Panc1 (cell line): ENCODE results near the gene DCAF10. TPM values are rescaled to one million over a fixed set of nuclear protein-coding genes. Genes with fewer than 3 reads are reported as not detected.

ENCODE experiments used
- ATAC-seq: fragments of 200-7000 bp; cut with Tn5 transposase; 2 replicates; pipeline ENCODE4 v1.9.1; 2020; ENCODE audit warnings: mild to moderate bottlenecking, moderate library complexity
- BruUV-seq: library from RNA; stranded (reverse); fragments of 400-500 nt; replicated peaks from 2 replicates; lab custom pipeline; 2021; lab: Mats Ljungman, UMichigan
- CTCF ChIA-PET: fragments of 300-600 bp; sonication (Branson Sonifier 250); formaldehyde crosslinking; loops from one replicate; lab custom pipeline; 2022; ENCODE audit warnings: antibody characterized with exemption; lab: Charles Lee
- POLR2A ChIA-PET: fragments of 300-600 bp; sonication (Branson Sonifier 250); formaldehyde crosslinking; loops from one replicate; lab custom pipeline; 2022; ENCODE audit warnings: antibody characterized with exemption; lab: Charles Lee
- DNase-seq: peaks from one replicate; pipeline ENCODE4 v3.0.0-alpha.2; 2010; ENCODE audit warnings: low read depth, low spot score
- H3K27ac ChIP-seq: 2 replicates; pipeline ENCODE4 v1.5.1; 2011; ENCODE audit warnings: mild to moderate bottlenecking, low read length, inconsistent platforms
- H3K27me3 ChIP-seq: fragments of 200-500 bp; sonication (Bioruptor generic); 2 replicates; pipeline ENCODE4 v1.6.0; 2014; ENCODE audit warnings: low read length, inconsistent platforms; ENCODE audit not compliant: control insufficient read depth, insufficient read depth
- H3K36me3 ChIP-seq: fragments of 200-500 bp; sonication (Bioruptor generic); 2 replicates; pipeline ENCODE4 v1.5.1; 2014; ENCODE audit warnings: inconsistent platforms, mild to moderate bottlenecking, low read length, moderate library complexity; ENCODE audit not compliant: control insufficient read depth, insufficient read depth
- H3K4me1 ChIP-seq: 2 replicates; pipeline ENCODE4 v1.5.1; 2011; ENCODE audit warnings: inconsistent platforms, mild to moderate bottlenecking, low read length, moderate library complexity; ENCODE audit not compliant: control insufficient read depth, insufficient read depth
- H3K4me3 ChIP-seq, 2 experiments: 2 replicates each; pipeline ENCODE4 v1.5.1; 2011 to 2012; ENCODE audit warnings: low read depth in 2 of 2, low read length in 2 of 2, mild to moderate bottlenecking in 2 of 2, inconsistent platforms in 1 of 2, moderate library complexity in 1 of 2
- H3K9me3 ChIP-seq: fragments of 200-500 bp; sonication (Bioruptor generic); 2 replicates; pipeline ENCODE4 v1.5.1; 2014; ENCODE audit warnings: low read depth, mild to moderate bottlenecking, inconsistent platforms, low read length, moderate library complexity; ENCODE audit not compliant: control insufficient read depth, insufficient read depth
- POLR2AphosphoS5 ChIP-seq: IDR thresholded peaks from 2 replicates; pipeline ENCODE4 v1.6.1; 2012; ENCODE audit warnings: mild to moderate bottlenecking, low read depth, low read length, moderate library complexity
- SIN3A ChIP-seq: IDR thresholded peaks from 2 replicates; pipeline ENCODE4 v1.6.1; 2012; ENCODE audit warnings: low read depth, mild to moderate bottlenecking, low read length, moderate library complexity, borderline replicate concordance; ENCODE audit not compliant: insufficient read depth
- TCF7L2 ChIP-seq: IDR thresholded peaks from 2 replicates; pipeline ENCODE4 v1.6.1; 2011; ENCODE audit warnings: mild to moderate bottlenecking, low read depth, low read length, inconsistent platforms
- in situ Hi-C: cut with HindIII; loops from 2 replicates; pipeline ENCODE4 v1.10.0; 2016; ENCODE audit warnings: low sequenced_read_pairs, low pct_unique_long_range_greater_than_20kb
- intact Hi-C: fragments of 100-400 bp; cut with micrococcal nuclease; formaldehyde crosslinking; loops from one replicate; pipeline ENCODE4 v1.10.0; 2022; ENCODE audit not compliant: unreplicated experiment
- total RNA-seq: library from RNA; stranded (reverse); gene quantifications from one replicate; pipeline ENCODE4 v1.2.1, GENCODE V29; 2021; ENCODE audit not compliant: unreplicated experiment
- TF ChIP-seq, protein P1 (sequence below): fragments of 450-650 bp; IDR thresholded peaks from 2 replicates; pipeline ENCODE4 v1.5.1; 2017; ENCODE audit warnings: mild to moderate bottlenecking
- TF ChIP-seq, protein P2 (sequence below), 2 experiments: IDR thresholded peaks; 2 replicates each; pipeline ENCODE4 v1.6.1; 2011 to 2012; ENCODE audit warnings: low read depth in 2 of 2, control low read depth in 1 of 2, low read length in 1 of 2, mild to moderate bottlenecking in 1 of 2, moderate library complexity in 1 of 2; ENCODE audit not compliant: insufficient read depth in 1 of 2

Gene DCAF10
- total RNA-seq, 1 experiment from 2014 or later: 18.5 TPM

GRCh38 chr9:37852222-37852621, 51.6 kb downstream of the DCAF10 start:
- Histone ChIP-seq H3K4me1 (no peaks in the 10 kb centered on the region), H3K4me3 (no peak overlapping the region), H3K27me3 (no peaks in the 10 kb centered on the region), H3K36me3 (no peaks in the 10 kb centered on the region; the same call in 1 of the 2 replicates), H3K9me3 (no peaks in the 10 kb centered on the region), H3K27ac (no peak overlapping the region)
- CTCF ChIA-PET: no interaction called here
- POLR2A ChIA-PET: no interaction called here
- ATAC-seq (no peak), DNase-seq (no peak)
- BruUV-seq: no TSS peak
- intact Hi-C loops (no loop called here), in situ Hi-C loops (no loop called here)
- TF ChIP-seq SIN3A (no peak), TCF7L2 (no peak), POLR2AphosphoS5 (no peak)
- TF ChIP-seq, protein P1, sequence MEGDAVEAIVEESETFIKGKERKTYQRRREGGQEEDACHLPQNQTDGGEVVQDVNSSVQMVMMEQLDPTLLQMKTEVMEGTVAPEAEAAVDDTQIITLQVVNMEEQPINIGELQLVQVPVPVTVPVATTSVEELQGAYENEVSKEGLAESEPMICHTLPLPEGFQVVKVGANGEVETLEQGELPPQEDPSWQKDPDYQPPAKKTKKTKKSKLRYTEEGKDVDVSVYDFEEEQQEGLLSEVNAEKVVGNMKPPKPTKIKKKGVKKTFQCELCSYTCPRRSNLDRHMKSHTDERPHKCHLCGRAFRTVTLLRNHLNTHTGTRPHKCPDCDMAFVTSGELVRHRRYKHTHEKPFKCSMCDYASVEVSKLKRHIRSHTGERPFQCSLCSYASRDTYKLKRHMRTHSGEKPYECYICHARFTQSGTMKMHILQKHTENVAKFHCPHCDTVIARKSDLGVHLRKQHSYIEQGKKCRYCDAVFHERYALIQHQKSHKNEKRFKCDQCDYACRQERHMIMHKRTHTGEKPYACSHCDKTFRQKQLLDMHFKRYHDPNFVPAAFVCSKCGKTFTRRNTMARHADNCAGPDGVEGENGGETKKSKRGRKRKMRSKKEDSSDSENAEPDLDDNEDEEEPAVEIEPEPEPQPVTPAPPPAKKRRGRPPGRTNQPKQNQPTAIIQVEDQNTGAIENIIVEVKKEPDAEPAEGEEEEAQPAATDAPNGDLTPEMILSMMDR: no peak
- TF ChIP-seq, protein P2, sequence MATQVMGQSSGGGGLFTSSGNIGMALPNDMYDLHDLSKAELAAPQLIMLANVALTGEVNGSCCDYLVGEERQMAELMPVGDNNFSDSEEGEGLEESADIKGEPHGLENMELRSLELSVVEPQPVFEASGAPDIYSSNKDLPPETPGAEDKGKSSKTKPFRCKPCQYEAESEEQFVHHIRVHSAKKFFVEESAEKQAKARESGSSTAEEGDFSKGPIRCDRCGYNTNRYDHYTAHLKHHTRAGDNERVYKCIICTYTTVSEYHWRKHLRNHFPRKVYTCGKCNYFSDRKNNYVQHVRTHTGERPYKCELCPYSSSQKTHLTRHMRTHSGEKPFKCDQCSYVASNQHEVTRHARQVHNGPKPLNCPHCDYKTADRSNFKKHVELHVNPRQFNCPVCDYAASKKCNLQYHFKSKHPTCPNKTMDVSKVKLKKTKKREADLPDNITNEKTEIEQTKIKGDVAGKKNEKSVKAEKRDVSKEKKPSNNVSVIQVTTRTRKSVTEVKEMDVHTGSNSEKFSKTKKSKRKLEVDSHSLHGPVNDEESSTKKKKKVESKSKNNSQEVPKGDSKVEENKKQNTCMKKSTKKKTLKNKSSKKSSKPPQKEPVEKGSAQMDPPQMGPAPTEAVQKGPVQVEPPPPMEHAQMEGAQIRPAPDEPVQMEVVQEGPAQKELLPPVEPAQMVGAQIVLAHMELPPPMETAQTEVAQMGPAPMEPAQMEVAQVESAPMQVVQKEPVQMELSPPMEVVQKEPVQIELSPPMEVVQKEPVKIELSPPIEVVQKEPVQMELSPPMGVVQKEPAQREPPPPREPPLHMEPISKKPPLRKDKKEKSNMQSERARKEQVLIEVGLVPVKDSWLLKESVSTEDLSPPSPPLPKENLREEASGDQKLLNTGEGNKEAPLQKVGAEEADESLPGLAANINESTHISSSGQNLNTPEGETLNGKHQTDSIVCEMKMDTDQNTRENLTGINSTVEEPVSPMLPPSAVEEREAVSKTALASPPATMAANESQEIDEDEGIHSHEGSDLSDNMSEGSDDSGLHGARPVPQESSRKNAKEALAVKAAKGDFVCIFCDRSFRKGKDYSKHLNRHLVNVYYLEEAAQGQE (IDR thresholded peaks at IDR 0.05; ENCODE audit: insufficient read depth in 1 of 2, low read depth in 2 of 2, low read length in 1 of 2): no peak

DNA sequence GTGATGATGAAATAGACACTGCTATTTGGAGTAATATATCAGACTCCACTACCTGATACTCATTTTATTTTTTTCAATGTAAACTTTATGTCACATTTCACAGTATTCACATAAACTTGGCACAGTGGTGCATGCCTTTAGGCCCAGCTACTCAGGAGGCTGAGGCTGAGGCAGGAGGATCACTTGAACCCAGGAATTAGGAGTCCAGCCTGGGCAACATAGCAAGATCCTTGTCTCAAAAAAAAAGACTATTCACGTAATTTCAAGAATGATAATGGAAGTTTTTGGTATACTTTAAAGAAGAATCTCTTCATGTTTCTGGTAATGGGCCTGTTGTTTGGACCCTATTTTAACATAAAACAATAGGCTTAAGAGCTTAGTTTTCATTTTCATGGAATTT, 56.0 kb downstream of the DCAF10 start:
- Histone ChIP-seq H3K4me1 (no peaks in the 10 kb centered on the region), H3K4me3 (no peak overlapping the region), H3K9me3 (no peaks in the 10 kb centered on the region), H3K27ac (no peak overlapping the region), H3K36me3 (peaks cover 5% of the 10 kb centered on the region; the same call in 1 of the 2 replicates), H3K27me3 (no peaks in the 10 kb centered on the region)
- DNase-seq (no peak), ATAC-seq (no peak)
- BruUV-seq: no TSS peak
- ChIA-PET CTCF (no interaction called here), POLR2A (no interaction called here)
- intact Hi-C loops (no loop called here), in situ Hi-C loops (no loop called here)
- TF ChIP-seq, protein P2 (IDR thresholded peaks at IDR 0.05; ENCODE audit: insufficient read depth in 1 of 2, low read depth in 2 of 2, low read length in 1 of 2): no peak
- no peak for TF ChIP-seq POLR2AphosphoS5
- TF ChIP-seq TCF7L2: no peak
- TF ChIP-seq, protein P1: no peak
- no peak for TF ChIP-seq SIN3A
